SH-SY5Y (cell line): ENCODE measurements around the gene TANGO2.

Experiments
- GATA2 ChIP-seq: IDR thresholded peaks from 2 replicates; pipeline ENCODE4 v1.6.1; 2011; ENCODE audit warnings: mild to moderate bottlenecking, low read depth, low read length
- GATA3 ChIP-seq: IDR thresholded peaks from 2 replicates; pipeline ENCODE4 v1.6.1; 2011; ENCODE audit warnings: low read depth, mild to moderate bottlenecking, low read length, moderate library complexity

- TF ChIP-seq GATA2 (no peak), GATA3 (no peak)
These were observed 74.6 kb downstream of the TANGO2 start for GRCh38 chr22:20095521-20095920.
